Neural cell (in vitro differentiated cells): ENCODE measurements around the gene PRKCA.

Experiments used
- EP300 ChIP-seq: fragments of 450-650 bp; conservative IDR thresholded peaks from 2 replicates; pipeline ENCODE4 v1.6.1; 2014; ENCODE audit warnings: antibody characterized with exemption, mild to moderate bottlenecking, moderate library complexity; ENCODE audit not compliant: poor library complexity, severe bottlenecking
- EZH2 ChIP-seq: fragments of 200-600, 300-800 bp; shearing (Covaris generic), sonication (generic); IDR thresholded peaks from 2 replicates; pipeline ENCODE4 v1.6.1; 2014; ENCODE audit warnings: antibody characterized with exemption, low read length, borderline replicate concordance, mild to moderate bottlenecking; ENCODE audit not compliant: insufficient read depth, poor library complexity, severe bottlenecking
- MXI1 ChIP-seq: fragments of 450-650 bp; conservative IDR thresholded peaks from 2 replicates; pipeline ENCODE4 v1.6.1; 2014; ENCODE audit warnings: antibody characterized with exemption, mild to moderate bottlenecking; ENCODE audit not compliant: poor library complexity, severe bottlenecking
- POLR2AphosphoS5 ChIP-seq: IDR thresholded peaks from 2 replicates; pipeline ENCODE4 v1.6.1; 2012
- RAD21 ChIP-seq: fragments of 450-650 bp; conservative IDR thresholded peaks from 2 replicates; pipeline ENCODE4 v1.6.1; 2014; ENCODE audit warnings: antibody characterized with exemption, mild to moderate bottlenecking, moderate library complexity
- SMC3 ChIP-seq: fragments of 450-650 bp; conservative IDR thresholded peaks from 2 replicates; pipeline ENCODE4 v1.6.1; 2014; ENCODE audit warnings: antibody characterized with exemption, mild to moderate bottlenecking, moderate library complexity; ENCODE audit not compliant: poor library complexity
- TAF1 ChIP-seq: IDR thresholded peaks from 2 replicates; pipeline ENCODE4 v1.6.1; 2012; ENCODE audit warnings: low read depth
- TF ChIP-seq, protein P1 (sequence below): fragments of 450-650 bp; IDR thresholded peaks from 2 replicates; pipeline ENCODE4 v1.5.1; 2014; ENCODE audit warnings: antibody characterized with exemption, mild to moderate bottlenecking, moderate library complexity; ENCODE audit not compliant: poor library complexity, severe bottlenecking
- TF ChIP-seq, protein P2 (sequence below): IDR thresholded peaks from 2 replicates; pipeline ENCODE4 v1.6.1; 2012; ENCODE audit warnings: borderline replicate concordance

DNA sequence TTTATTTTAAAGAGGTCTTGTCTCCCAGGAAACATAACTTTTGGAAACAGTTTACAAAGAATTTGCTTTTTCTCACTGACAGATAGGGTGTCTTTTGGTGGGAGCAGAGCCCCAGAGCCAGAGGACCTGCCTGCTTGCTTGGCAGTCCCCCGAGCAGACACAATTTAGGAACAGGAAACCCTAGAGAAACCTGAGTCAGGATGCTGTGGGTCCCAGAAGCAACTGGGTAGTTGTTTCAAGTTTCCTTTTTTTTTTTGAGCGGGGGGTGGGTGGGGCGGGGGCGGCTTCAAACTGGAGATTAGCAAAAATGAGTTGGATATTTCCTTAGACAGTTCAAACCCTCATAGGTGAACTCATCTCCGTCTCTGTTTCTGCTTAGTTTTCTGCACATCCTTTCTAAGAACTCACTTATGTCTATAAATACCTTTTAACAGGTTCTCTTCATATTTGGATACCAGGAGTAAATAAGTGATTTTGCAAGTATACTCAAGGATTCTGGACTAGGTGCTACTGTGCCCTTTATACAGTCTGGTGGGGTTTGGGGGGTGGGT lies 135.1 kb downstream of the PRKCA start:
- TF ChIP-seq, protein P1, sequence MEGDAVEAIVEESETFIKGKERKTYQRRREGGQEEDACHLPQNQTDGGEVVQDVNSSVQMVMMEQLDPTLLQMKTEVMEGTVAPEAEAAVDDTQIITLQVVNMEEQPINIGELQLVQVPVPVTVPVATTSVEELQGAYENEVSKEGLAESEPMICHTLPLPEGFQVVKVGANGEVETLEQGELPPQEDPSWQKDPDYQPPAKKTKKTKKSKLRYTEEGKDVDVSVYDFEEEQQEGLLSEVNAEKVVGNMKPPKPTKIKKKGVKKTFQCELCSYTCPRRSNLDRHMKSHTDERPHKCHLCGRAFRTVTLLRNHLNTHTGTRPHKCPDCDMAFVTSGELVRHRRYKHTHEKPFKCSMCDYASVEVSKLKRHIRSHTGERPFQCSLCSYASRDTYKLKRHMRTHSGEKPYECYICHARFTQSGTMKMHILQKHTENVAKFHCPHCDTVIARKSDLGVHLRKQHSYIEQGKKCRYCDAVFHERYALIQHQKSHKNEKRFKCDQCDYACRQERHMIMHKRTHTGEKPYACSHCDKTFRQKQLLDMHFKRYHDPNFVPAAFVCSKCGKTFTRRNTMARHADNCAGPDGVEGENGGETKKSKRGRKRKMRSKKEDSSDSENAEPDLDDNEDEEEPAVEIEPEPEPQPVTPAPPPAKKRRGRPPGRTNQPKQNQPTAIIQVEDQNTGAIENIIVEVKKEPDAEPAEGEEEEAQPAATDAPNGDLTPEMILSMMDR, result no peak
- TF ChIP-seq EZH2 (no peak), EP300 (no peak), POLR2AphosphoS5 (no peak), TAF1 (no peak), RAD21 (no peak), SMC3 (no peak), MXI1 (no peak)
- TF ChIP-seq, protein P2, sequence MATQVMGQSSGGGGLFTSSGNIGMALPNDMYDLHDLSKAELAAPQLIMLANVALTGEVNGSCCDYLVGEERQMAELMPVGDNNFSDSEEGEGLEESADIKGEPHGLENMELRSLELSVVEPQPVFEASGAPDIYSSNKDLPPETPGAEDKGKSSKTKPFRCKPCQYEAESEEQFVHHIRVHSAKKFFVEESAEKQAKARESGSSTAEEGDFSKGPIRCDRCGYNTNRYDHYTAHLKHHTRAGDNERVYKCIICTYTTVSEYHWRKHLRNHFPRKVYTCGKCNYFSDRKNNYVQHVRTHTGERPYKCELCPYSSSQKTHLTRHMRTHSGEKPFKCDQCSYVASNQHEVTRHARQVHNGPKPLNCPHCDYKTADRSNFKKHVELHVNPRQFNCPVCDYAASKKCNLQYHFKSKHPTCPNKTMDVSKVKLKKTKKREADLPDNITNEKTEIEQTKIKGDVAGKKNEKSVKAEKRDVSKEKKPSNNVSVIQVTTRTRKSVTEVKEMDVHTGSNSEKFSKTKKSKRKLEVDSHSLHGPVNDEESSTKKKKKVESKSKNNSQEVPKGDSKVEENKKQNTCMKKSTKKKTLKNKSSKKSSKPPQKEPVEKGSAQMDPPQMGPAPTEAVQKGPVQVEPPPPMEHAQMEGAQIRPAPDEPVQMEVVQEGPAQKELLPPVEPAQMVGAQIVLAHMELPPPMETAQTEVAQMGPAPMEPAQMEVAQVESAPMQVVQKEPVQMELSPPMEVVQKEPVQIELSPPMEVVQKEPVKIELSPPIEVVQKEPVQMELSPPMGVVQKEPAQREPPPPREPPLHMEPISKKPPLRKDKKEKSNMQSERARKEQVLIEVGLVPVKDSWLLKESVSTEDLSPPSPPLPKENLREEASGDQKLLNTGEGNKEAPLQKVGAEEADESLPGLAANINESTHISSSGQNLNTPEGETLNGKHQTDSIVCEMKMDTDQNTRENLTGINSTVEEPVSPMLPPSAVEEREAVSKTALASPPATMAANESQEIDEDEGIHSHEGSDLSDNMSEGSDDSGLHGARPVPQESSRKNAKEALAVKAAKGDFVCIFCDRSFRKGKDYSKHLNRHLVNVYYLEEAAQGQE, result no peak
